B cell (primary cell): ENCODE results near the gene PRKCH.

Experiments
- CTCF ChIP-seq: fragments of 200-600 bp; IDR thresholded peaks from one replicate; pipeline ENCODE4 v1.8.0; 2022; ENCODE audit warnings: antibody characterized with exemption, mild to moderate bottlenecking
- EZH2 ChIP-seq: IDR thresholded peaks from 2 replicates; pipeline ENCODE4 v1.6.1; 2012; ENCODE audit warnings: borderline replicate concordance, low read depth, mild to moderate bottlenecking, moderate library complexity, low read length; ENCODE audit not compliant: insufficient read depth, poor library complexity, severe bottlenecking

- no peak for TF ChIP-seq CTCF
- no peak for TF ChIP-seq EZH2
These were observed 260.0 kb downstream of the PRKCH start for GRCh38 chr14:61581340-61581739.
